ENCODE measurements around the gene HRCT1.
"Not testable (repeated sequence)": the region's sequence is repeated elsewhere in the genome, so short reads cannot be mapped to it uniquely, and the experiment has no call there.

HRCT1 gene

GRCh38 chr9:35918780-35919179 lies 12.8 kb downstream of the HRCT1 start:
- DNase-seq (no peak), ATAC-seq (replicated peaks) (peak; percentile 36 to 38)
- Mint-ChIP-seq H3K4me1 (peaks cover 7 to 23% of the 10 kb centered on the region in 2 donors), H3K4me3 (no peak overlapping the region), H3K9me3 (no peaks in the 10 kb centered on the region), H3K27me3 (peaks cover 7 to 8% of the 10 kb centered on the region in 2 donors), H3K36me3 (no peaks in the 10 kb centered on the region), H3K27ac (no peak overlapping the region)

- no peak overlapping the region for H3K4me3 Mint-ChIP-seq
- DNase-seq (no peak), ATAC-seq (replicated peaks) (peak; percentile 22 to 38)
- H3K9me3 Mint-ChIP-seq: no peaks in the 10 kb centered on the region
- H3K27ac Mint-ChIP-seq: peak overlapping the region; percentile 9
- peaks cover 7 to 8% of the 10 kb centered on the region in 2 donors for H3K27me3 Mint-ChIP-seq
- no peaks in the 10 kb centered on the region for H3K36me3 Mint-ChIP-seq
- H3K4me1 Mint-ChIP-seq: peaks cover 7 to 23% of the 10 kb centered on the region in 2 donors
Measured at GRCh38 chr9:35919212-35920008, 13.4 kb downstream of the HRCT1 start.

DNA sequence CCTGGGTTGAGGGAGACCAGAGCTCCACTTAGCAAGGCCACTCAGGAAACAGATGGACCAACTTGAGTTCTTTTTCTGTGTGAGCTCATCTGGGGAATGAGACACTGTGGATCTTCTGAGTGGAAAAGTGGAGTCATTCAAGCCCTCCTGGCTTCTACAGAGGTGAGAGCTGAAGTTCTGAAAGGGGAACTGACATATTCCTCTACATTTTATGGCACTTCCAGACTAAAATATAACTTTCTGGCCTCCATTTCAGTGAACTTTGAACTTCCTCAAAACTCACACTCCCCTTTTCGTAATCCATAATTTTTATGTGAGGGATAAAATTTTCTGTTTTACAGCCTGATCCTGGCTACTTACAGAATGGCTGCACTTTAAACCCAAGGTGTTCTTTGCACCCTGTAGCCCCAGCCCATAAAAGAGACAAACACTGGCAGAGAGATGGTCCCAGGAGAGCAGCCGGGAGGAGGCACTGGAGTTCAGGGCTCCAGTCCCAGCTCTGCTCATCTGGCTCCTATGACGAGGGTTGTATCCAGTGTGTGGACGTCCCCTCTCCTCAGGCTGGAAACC lies 14.1 kb downstream of the HRCT1 start:
- Mint-ChIP-seq H3K27me3 (peaks cover 7 to 8% of the 10 kb centered on the region in 2 donors), H3K36me3 (no peaks in the 10 kb centered on the region), H3K27ac (peak overlapping the region; percentile 9), H3K9me3 (no peaks in the 10 kb centered on the region), H3K4me1 (peaks cover 7 to 23% of the 10 kb centered on the region in 2 donors), H3K4me3 (no peak overlapping the region)
- ATAC-seq (replicated peaks) (peak; percentile 83 to 85), DNase-seq (no peak)

DNA sequence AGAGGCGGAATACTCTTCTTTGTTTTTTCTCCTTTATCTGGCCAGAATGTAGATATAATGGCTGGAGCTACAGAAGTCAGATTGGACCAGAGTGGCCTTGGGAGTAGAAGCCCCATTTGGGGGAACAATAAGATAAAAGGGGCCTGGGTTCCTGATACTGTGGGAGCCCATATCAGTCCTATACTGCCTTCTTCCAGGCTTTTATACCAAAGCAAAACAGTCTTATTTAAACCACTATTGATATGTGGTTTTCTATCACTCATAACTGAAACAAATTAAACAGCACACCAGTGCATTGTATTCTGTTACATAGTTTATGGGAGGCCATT lies 17.6 kb downstream of the HRCT1 start:
- Mint-ChIP-seq H3K27ac (no peak overlapping the region), H3K9me3 (no peaks in the 10 kb centered on the region), H3K27me3 (peaks cover 21 to 23% of the 10 kb centered on the region in 2 donors), H3K36me3 (no peaks in the 10 kb centered on the region), H3K4me3 (no peak overlapping the region), H3K4me1 (peaks cover 3 to 16% of the 10 kb centered on the region in 2 donors)
- ATAC-seq (replicated peaks) (no peak), DNase-seq (no peak)

DNA sequence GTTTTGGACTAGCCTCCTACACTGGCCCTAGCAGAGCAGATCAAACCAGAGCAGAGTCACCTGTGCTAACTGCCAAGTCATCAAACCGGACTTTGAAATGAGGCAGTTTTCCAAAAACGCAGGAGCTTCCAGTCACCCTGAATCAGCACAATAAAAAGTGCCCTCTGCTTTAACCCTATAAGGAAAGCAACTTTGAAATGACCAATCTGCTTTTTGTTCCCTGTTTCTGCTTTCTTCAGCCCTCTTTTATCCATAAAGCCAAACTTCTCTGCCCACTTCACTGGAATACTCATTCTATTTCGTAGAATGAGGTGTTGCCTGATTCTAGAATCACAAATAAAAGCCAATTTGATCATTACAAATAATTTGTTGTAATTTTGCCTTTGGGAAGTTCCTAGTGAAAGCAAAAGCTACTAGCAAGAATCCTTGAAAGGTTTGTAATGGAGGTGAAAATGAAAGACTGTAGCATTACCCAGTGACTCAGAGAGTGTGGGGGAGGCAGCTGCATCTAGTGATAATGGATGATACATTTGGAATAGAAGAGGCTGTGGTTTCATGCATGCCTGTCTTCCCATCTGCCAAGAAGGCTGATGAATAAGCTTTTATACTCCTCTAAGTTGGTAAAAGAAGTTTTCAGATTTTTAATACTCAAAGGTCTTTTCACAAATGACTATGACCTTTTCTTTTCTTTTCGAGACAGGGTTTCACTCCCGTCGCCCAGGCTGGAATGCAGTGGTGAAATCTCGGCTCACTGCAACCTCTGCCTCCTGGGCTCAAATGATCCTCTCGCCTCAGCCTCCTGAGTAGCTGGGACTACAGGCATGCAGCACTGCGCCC lies 18.1 kb downstream of the HRCT1 start:
- Mint-ChIP-seq H3K4me1 (peaks cover 2 to 10% of the 10 kb centered on the region in 2 donors), H3K36me3 (no peaks in the 10 kb centered on the region), H3K4me3 (no peak overlapping the region), H3K9me3 (no peaks in the 10 kb centered on the region), H3K27me3 (peaks cover 21 to 27% of the 10 kb centered on the region in 2 donors), H3K27ac (no peak overlapping the region)
- no peak for ATAC-seq (replicated peaks)
- DNase-seq: no peak

DNA sequence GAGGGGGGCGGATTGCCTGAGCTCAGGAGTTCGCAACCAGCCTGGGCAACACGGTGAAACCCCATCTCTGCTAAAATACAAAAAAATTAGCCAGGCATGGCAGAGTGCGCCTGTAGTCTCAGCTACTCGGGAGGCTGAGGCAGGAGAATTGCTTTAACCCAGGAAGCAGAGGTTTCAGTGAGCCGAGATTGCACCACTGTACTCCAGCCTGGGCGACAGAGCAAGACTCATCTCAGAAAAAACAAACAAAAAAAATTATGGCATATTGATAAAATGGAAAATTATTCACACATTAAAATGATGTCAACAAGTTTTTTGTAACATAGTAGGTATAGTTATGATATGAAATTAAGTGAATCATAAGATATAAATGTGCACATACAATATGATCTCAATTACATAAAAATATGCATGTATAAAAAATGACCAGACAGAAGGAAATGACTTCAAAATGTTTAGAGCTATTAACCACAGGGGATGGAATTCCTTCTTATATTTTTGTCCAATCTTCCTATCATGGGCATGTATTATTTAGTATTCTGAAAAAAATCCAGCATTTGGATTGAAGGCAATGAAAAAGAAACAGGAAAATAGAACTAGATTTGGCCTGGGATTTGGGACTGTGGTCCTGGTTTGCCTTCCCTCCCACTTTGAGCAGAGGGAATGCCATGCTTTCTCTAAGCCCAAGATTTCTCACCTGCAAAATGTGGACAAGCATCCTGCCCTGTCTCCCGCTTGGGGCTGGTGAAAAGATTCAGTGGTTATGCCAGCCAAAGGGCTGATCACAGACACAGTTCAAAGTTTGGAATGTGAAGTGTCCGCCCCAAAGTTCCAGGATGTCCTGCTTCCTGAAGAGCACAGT lies 22.8 kb downstream of the HRCT1 start:
- DNase-seq (no peak), ATAC-seq (replicated peaks) (no peak)
- Mint-ChIP-seq H3K9me3 (no peaks in the 10 kb centered on the region), H3K4me1 (peaks cover 0 to 1% of the 10 kb centered on the region in 2 donors), H3K4me3 (no peak overlapping the region), H3K27me3 (peaks cover 20 to 40% of the 10 kb centered on the region in 2 donors), H3K27ac (no peak overlapping the region), H3K36me3 (no peaks in the 10 kb centered on the region)

DNA sequence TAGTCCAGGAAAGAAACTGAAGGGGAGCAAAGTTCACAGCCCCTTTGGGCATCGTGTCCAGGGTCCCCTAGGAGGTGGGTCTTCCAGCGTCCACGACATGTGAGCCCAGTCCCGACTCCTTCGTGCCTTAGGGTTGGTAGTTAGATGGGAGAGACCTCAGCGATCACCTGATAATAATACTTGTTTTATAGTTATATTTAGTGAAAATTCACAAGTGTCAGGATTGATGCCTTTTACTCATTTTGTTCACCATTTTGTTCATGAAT lies 23.4 kb downstream of the HRCT1 start:
- no peak overlapping the region for H3K27ac Mint-ChIP-seq
- ATAC-seq (replicated peaks): no peak
- H3K27me3 Mint-ChIP-seq: peaks cover 20 to 41% of the 10 kb centered on the region in 2 donors
- peaks cover 0 to 1% of the 10 kb centered on the region in 2 donors for H3K4me1 Mint-ChIP-seq
- no peak overlapping the region for H3K4me3 Mint-ChIP-seq
- H3K36me3 Mint-ChIP-seq: no peaks in the 10 kb centered on the region
- no peaks in the 10 kb centered on the region for H3K9me3 Mint-ChIP-seq
- no peak for DNase-seq

GRCh38 chr9:35930521-35930920 lies 24.5 kb downstream of the HRCT1 start:
- Mint-ChIP-seq H3K36me3 (no peaks in the 10 kb centered on the region), H3K4me3 (no peak overlapping the region)

DNA sequence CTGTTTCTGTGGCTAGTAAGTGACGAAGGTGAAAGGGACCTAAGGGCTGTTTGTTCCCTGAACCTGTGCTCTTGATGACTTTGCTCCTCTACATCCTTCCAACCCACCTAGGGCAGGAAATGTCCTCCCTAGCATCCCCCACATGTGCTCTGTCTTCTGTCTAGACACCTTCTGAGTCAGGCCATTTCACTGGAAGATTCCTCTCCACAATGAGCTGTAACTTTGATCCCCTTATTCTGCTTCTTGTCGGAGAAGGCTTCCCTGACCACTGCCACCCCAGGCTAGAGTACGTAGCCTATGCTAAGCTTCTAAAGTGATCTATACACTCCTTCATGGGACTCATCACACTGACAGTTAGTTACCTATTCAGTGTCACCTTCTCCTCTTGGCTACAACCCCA lies 25.0 kb downstream of the HRCT1 start:
- H3K4me1 Mint-ChIP-seq: peaks cover 0 to 1% of the 10 kb centered on the region in 2 donors
- no peaks in the 10 kb centered on the region for H3K36me3 Mint-ChIP-seq
- ATAC-seq (replicated peaks) (no peak), DNase-seq (no peak)
- H3K27me3 Mint-ChIP-seq: peaks cover 20 to 41% of the 10 kb centered on the region in 2 donors
- H3K27ac Mint-ChIP-seq: no peak overlapping the region
- H3K4me3 Mint-ChIP-seq: no peak overlapping the region
- no peaks in the 10 kb centered on the region for H3K9me3 Mint-ChIP-seq

More at GRCh38 chr9:35930521-35930920, 24.5 kb downstream of the HRCT1 start:
- ATAC-seq (replicated peaks): no peak
- H3K27me3 Mint-ChIP-seq: peaks cover 20 to 41% of the 10 kb centered on the region in 2 donors
- no peaks in the 10 kb centered on the region for H3K9me3 Mint-ChIP-seq
- no peak overlapping the region for H3K27ac Mint-ChIP-seq
- no peak for DNase-seq
- peaks cover 0 to 1% of the 10 kb centered on the region in 2 donors for H3K4me1 Mint-ChIP-seq

- H3K36me3 Mint-ChIP-seq: no peaks in the 10 kb centered on the region
- DNase-seq: no peak
- ATAC-seq (replicated peaks): peak; percentile 53 to 61
- H3K27ac Mint-ChIP-seq: no peak overlapping the region
- H3K9me3 Mint-ChIP-seq: peaks cover 4 to 6% of the 10 kb centered on the region in 2 donors
- no peak overlapping the region for H3K4me3 Mint-ChIP-seq
- H3K4me1 Mint-ChIP-seq: peaks cover 8 to 9% of the 10 kb centered on the region in 2 donors
- peaks cover 6 to 32% of the 10 kb centered on the region in 2 donors for H3K27me3 Mint-ChIP-seq
Measured at GRCh38 chr9:35932735-35933134, 26.7 kb downstream of the HRCT1 start.

DNA sequence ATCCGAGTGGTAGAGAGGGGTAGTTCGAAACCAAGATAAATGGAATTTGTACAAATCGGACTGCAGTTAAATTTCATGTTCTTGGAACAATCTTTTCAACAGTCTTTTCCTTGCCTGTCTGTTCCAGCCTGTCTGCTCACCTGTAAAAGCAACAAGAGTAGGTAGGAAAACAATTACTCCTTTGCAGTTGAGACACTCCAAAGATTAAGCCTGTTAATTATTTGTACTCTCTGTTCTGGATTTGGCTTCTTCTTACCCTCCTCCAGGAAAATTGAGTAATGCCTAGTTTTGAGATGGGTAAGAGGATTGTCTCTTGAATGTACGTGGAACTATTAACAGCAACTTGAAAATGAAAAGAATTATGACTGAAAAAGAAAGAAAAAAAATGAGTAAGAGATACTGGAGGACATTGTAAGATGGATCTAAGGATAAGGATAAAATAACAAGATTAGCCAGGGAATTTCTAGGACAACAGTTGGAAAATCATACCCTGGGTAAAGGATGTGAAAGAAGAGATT lies 27.6 kb downstream of the HRCT1 start:
- H3K4me3 Mint-ChIP-seq: no peak overlapping the region
- peaks cover 12 to 16% of the 10 kb centered on the region in 2 donors for H3K4me1 Mint-ChIP-seq
- peaks cover 4 to 6% of the 10 kb centered on the region in 2 donors for H3K9me3 Mint-ChIP-seq
- DNase-seq (no peak), ATAC-seq (replicated peaks) (no peak)
- no peak overlapping the region for H3K27ac Mint-ChIP-seq
- H3K27me3 Mint-ChIP-seq: peaks cover 10 to 32% of the 10 kb centered on the region in 2 donors
- no peaks in the 10 kb centered on the region for H3K36me3 Mint-ChIP-seq

GRCh38 chr9:35934069-35934468 lies 28.1 kb downstream of the HRCT1 start:
- H3K27ac Mint-ChIP-seq, H3K36me3 Mint-ChIP-seq: not testable (repeated sequence)
- H3K4me1 Mint-ChIP-seq: peaks cover 14 to 18% of the 10 kb centered on the region in 2 donors

DNA sequence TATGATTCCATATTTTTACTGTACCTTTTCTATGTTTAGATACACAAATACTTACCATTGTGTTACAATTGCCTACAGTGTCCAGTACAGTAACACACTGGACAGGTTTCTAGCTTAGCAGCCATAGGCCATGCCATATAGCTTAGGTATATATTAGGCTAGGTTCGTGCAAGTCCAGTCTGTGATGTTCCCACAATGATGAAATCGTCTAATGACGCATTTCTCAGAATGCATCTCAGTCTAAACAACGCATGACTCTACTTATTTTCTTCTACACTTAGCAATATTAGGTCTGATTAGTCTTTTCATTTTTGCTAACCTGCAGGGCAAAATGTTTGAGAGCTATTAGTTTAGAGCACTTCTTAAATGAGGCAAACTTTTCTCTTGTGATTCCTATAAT lies 29.3 kb downstream of the HRCT1 start:
- H3K4me1 Mint-ChIP-seq: peaks cover 14 to 18% of the 10 kb centered on the region in 2 donors
- no peak for ATAC-seq (replicated peaks)

More at GRCh38 chr9:35934069-35934468, 28.1 kb downstream of the HRCT1 start:
- peaks cover 12 to 28% of the 10 kb centered on the region in 2 donors for H3K27me3 Mint-ChIP-seq
- H3K9me3 Mint-ChIP-seq; DNase-seq; H3K4me3 Mint-ChIP-seq; ATAC-seq (replicated peaks): not testable (repeated sequence)

More for the DNA sequence above, 29.3 kb downstream of the HRCT1 start:
- H3K36me3 Mint-ChIP-seq: no peaks in the 10 kb centered on the region
- no peak overlapping the region for H3K27ac Mint-ChIP-seq
- H3K4me3 Mint-ChIP-seq: no peak overlapping the region
- peaks cover 4 to 6% of the 10 kb centered on the region in 2 donors for H3K9me3 Mint-ChIP-seq
- H3K27me3 Mint-ChIP-seq: peaks cover 12 to 19% of the 10 kb centered on the region in 2 donors
- DNase-seq: no peak

Data from stimulated activated naive B cell treated with anti-CD40 and anti-IgM and Interleukin-4, amounts not matched to agents 10 μg/mL and 1 μg/mL and 100 μg/mL, for 72 hours (primary cell).